ENCODE measurements around the gene OR4K15.
"Not testable (repeated sequence)": the region's sequence is repeated elsewhere in the genome, so short reads cannot be mapped to it uniquely, and the experiment has no call there.

Gene OR4K15

GRCh38 chr14:19975291-19975690 lies at the start of gene OR4K15:
Gene OR4K15 (plus strand): TSS chr14:19975591. CDS start chr14:19975591, 0 bp downstream.
- no peak for DNase-seq

GRCh38 chr14:19930617-19931016 lies 44.8 kb upstream of the OR4K15 start, which contains the start of gene OR4K1:
Gene OR4K1 (plus strand): TSS chr14:19930917. CDS start chr14:19935667, 4,750 bp downstream.
- DNase-seq: no peak

- DNase-seq: no peak
Observed at GRCh38 chr14:19941668-19942067, 33.7 kb upstream of the OR4K15 start.

GRCh38 chr14:19947413-19948090 lies 27.8 kb upstream of the OR4K15 start:
- peak; percentile 24 for DNase-seq

- DNase-seq: no peak
Observed at GRCh38 chr14:19949218-19949617, 26.2 kb upstream of the OR4K15 start.

- not testable (repeated sequence) for DNase-seq
Observed at GRCh38 chr14:19969735-19970134, 5.7 kb upstream of the OR4K15 start.

- DNase-seq: no peak
Observed at GRCh38 chr14:19974844-19975243, 547 bp upstream of the OR4K15 start.

GRCh38 chr14:19993438-19993837 lies 18.0 kb downstream of the OR4K15 start:
- no peak for DNase-seq

- no peak for DNase-seq
Observed at GRCh38 chr14:20001863-20002262, 26.5 kb downstream of the OR4K15 start, which contains the start of gene OR4Q2. Gene OR4Q2 (plus strand): TSS chr14:20002163.

GRCh38 chr14:20002319-20002718 lies 26.9 kb downstream of the OR4K15 start:
- no peak for DNase-seq

GRCh38 chr14:20008156-20008555 lies 32.8 kb downstream of the OR4K15 start:
- DNase-seq: no peak

GRCh38 chr14:20019257-20019865 lies 44.0 kb downstream of the OR4K15 start, which contains the start of gene OR4K14:
Gene OR4K14 (minus strand): TSS chr14:20019307. CDS start chr14:20015193, 4,114 bp downstream.
- no peak for DNase-seq

Measured in RPMI8226 (cell line).